Measurements from ENCODE around the gene TMEM169.

Gene TMEM169
- total RNA-seq, result 0.72 to 2.0 reads per million in 2 donors

GRCh38 chr2:216081487-216082116 lies at the start of gene TMEM169, which contains the start of gene PECR:
Gene TMEM169 (plus strand): TSS chr2:216081919. CDS start chr2:216095964, 14,045 bp downstream.
Gene PECR (minus strand): TSS chr2:216081809. CDS start chr2:216081741, 68 bp downstream.
- peak; percentile 69 for DNase-seq

GRCh38 chr2:216031960-216032689 lies 49.6 kb upstream of the TMEM169 start:
- DNase-seq, result no peak

GRCh38 chr2:216033403-216033802 lies 48.3 kb upstream of the TMEM169 start:
- no peak for DNase-seq

GRCh38 chr2:216034065-216034464 lies 47.7 kb upstream of the TMEM169 start:
- peak; percentile 68 for DNase-seq

GRCh38 chr2:216039918-216040317 lies 41.8 kb upstream of the TMEM169 start:
- DNase-seq, result no peak

- DNase-seq, result no peak
Observed at GRCh38 chr2:216041438-216041837, 40.3 kb upstream of the TMEM169 start.

- DNase-seq, result no peak
Observed at GRCh38 chr2:216043949-216044348, 37.8 kb upstream of the TMEM169 start.

- no peak for DNase-seq
Observed at GRCh38 chr2:216044883-216045486, 36.7 kb upstream of the TMEM169 start.

- DNase-seq, result no peak
Observed at GRCh38 chr2:216047397-216047796, 34.3 kb upstream of the TMEM169 start.

- DNase-seq, result no peak
Observed at GRCh38 chr2:216049452-216049851, 32.3 kb upstream of the TMEM169 start.

GRCh38 chr2:216051350-216051749 lies 30.4 kb upstream of the TMEM169 start:
- no peak for DNase-seq

- DNase-seq, result no peak
Observed at GRCh38 chr2:216052420-216052819, 29.3 kb upstream of the TMEM169 start.

- no peak for DNase-seq
Observed at GRCh38 chr2:216055680-216056079, 26.0 kb upstream of the TMEM169 start.

- DNase-seq, result no peak
Observed at GRCh38 chr2:216056739-216057138, 25.0 kb upstream of the TMEM169 start.

GRCh38 chr2:216057688-216058193 lies 24.0 kb upstream of the TMEM169 start:
- peak; percentile 22 for DNase-seq

- DNase-seq, result no peak
Observed at GRCh38 chr2:216059233-216059834, 22.4 kb upstream of the TMEM169 start.

GRCh38 chr2:216064014-216064630 lies 17.6 kb upstream of the TMEM169 start:
- no peak for DNase-seq

GRCh38 chr2:216064665-216065064 lies 17.1 kb upstream of the TMEM169 start:
- no peak for DNase-seq

GRCh38 chr2:216066230-216066629 lies 15.5 kb upstream of the TMEM169 start:
- DNase-seq, result no peak

- no peak for DNase-seq
Observed at GRCh38 chr2:216069028-216069427, 12.7 kb upstream of the TMEM169 start.

- DNase-seq, result no peak
Observed at GRCh38 chr2:216070195-216070594, 11.5 kb upstream of the TMEM169 start.

- DNase-seq, result no peak
Observed at GRCh38 chr2:216071111-216071851, 10.4 kb upstream of the TMEM169 start.

Data from T-helper 9 cell (primary cell).